ENCODE measurements around the gene SRD5A1. TPM values are rescaled to one million over a fixed set of nuclear protein-coding genes. Genes with fewer than 3 reads are reported as not detected.

Gene SRD5A1
- total and polyA plus RNA-seq, 2 experiments from 2014 or later, result 18.9 to 20.2 TPM

GRCh38 chr5:6585939-6586646 lies 47.1 kb upstream of the SRD5A1 start:
- Histone ChIP-seq H3K79me2 (ENCODE audit: insufficient read depth) (no peaks in the 10 kb centered on the region), H3K9ac (no peak overlapping the region), H3K9me3 (ENCODE audit: low read depth) (no peaks in the 10 kb centered on the region), H3K4me1 (ENCODE audit: insufficient read depth) (no peaks in the 10 kb centered on the region), H3F3A (ENCODE audit: insufficient read depth) (no peaks in the 10 kb centered on the region), H4K20me1 (ENCODE audit: insufficient read depth) (no peaks in the 10 kb centered on the region), H3K27ac (no peak overlapping the region), H3K4me3 (no peak overlapping the region), H3K9me2 (ENCODE audit: insufficient read depth) (no peaks in the 10 kb centered on the region), H2AFZ (no peak overlapping the region), H3K4me2 (ENCODE audit: unreplicated experiment) (no peak overlapping the region), H3K27me3 (replicated peaks; ENCODE audit: insufficient read depth) (peaks cover 36% of the 10 kb centered on the region), H3K36me3 (ENCODE audit: low read depth) (no peaks in the 10 kb centered on the region)
- DNase-seq, result no peak
- WGBS, 2 experiments (ENCODE audit: low coverage in 1 of 2, low lambda C conversion rate in 2 of 2, missing lambda C conversion rate in 2 of 2), result 64 to 67% methylated on average over 9 to 15 of the region's 15 CpGs
- in situ Hi-C loops (cut with MboI), result no loop called here
- no peak for TF ChIP-seq EZH2phosphoT487 (IDR thresholded peaks at IDR 0.05; ENCODE audit: insufficient read depth, low read depth)
- TF ChIP-seq EZH2 (IDR thresholded peaks at IDR 0.05; ENCODE audit: insufficient read depth, poor library complexity, severe bottlenecking), result no peak

- H3K9me2 ChIP-seq (ENCODE audit: insufficient read depth), result no peaks in the 10 kb centered on the region
- no peak for DNase-seq
- H3K79me2 ChIP-seq (ENCODE audit: insufficient read depth), result no peaks in the 10 kb centered on the region
- no peak overlapping the region for H3K27ac ChIP-seq
- no peaks in the 10 kb centered on the region for H4K20me1 ChIP-seq (ENCODE audit: insufficient read depth)
- no peak overlapping the region for H3K4me3 ChIP-seq
- in situ Hi-C loops (cut with MboI), result no loop called here
- H3K4me1 ChIP-seq (ENCODE audit: insufficient read depth), result no peaks in the 10 kb centered on the region
- WGBS, 2 experiments (ENCODE audit: low coverage in 1 of 2, low lambda C conversion rate in 2 of 2, missing lambda C conversion rate in 2 of 2), result 68 to 72% methylated on average over 5 of the region's 5 CpGs
- no peak overlapping the region for H3K4me2 ChIP-seq (ENCODE audit: unreplicated experiment)
- H3K27me3 ChIP-seq (replicated peaks; ENCODE audit: insufficient read depth), result peaks cover 32% of the 10 kb centered on the region
- no peaks in the 10 kb centered on the region for H3F3A ChIP-seq (ENCODE audit: insufficient read depth)
- H3K36me3 ChIP-seq (ENCODE audit: low read depth), result no peaks in the 10 kb centered on the region
- TF ChIP-seq EZH2 (IDR thresholded peaks at IDR 0.05; ENCODE audit: insufficient read depth, poor library complexity, severe bottlenecking), result no peak
- TF ChIP-seq EZH2phosphoT487 (IDR thresholded peaks at IDR 0.05; ENCODE audit: insufficient read depth, low read depth), result no peak
- H2AFZ ChIP-seq, result no peak overlapping the region
- H3K9me3 ChIP-seq (ENCODE audit: low read depth), result no peaks in the 10 kb centered on the region
- H3K9ac ChIP-seq, result no peak overlapping the region
Observed at GRCh38 chr5:6586647-6587042, 46.6 kb upstream of the SRD5A1 start.

GRCh38 chr5:6587171-6587570 lies 46.1 kb upstream of the SRD5A1 start:
- in situ Hi-C loops (cut with MboI), result no loop called here
- Histone ChIP-seq H3K27ac (no peak overlapping the region), H3K4me1 (ENCODE audit: insufficient read depth) (no peaks in the 10 kb centered on the region), H3K9ac (no peak overlapping the region), H3F3A (ENCODE audit: insufficient read depth) (no peaks in the 10 kb centered on the region), H3K79me2 (ENCODE audit: insufficient read depth) (no peaks in the 10 kb centered on the region), H3K4me3 (no peak overlapping the region), H3K9me3 (ENCODE audit: low read depth) (no peaks in the 10 kb centered on the region), H3K36me3 (ENCODE audit: low read depth) (no peaks in the 10 kb centered on the region), H2AFZ (no peak overlapping the region), H3K9me2 (ENCODE audit: insufficient read depth) (no peaks in the 10 kb centered on the region), H3K27me3 (replicated peaks; ENCODE audit: insufficient read depth) (peaks cover 26% of the 10 kb centered on the region), H3K4me2 (ENCODE audit: unreplicated experiment) (no peak overlapping the region), H4K20me1 (ENCODE audit: insufficient read depth) (no peaks in the 10 kb centered on the region)
- DNase-seq, result no peak
- 70 to 71% methylated on average over 9 of the region's 9 CpGs for WGBS, 2 experiments (ENCODE audit: low coverage in 1 of 2, low lambda C conversion rate in 2 of 2, missing lambda C conversion rate in 2 of 2)
- no peak for TF ChIP-seq EZH2 (IDR thresholded peaks at IDR 0.05; ENCODE audit: insufficient read depth, poor library complexity, severe bottlenecking)
- TF ChIP-seq EZH2phosphoT487 (IDR thresholded peaks at IDR 0.05; ENCODE audit: insufficient read depth, low read depth), result no peak

- Histone ChIP-seq H2AFZ (no peak overlapping the region), H3K27ac (no peak overlapping the region)
- no peak for DNase-seq
Observed at GRCh38 chr5:6590581-6590980, 42.7 kb upstream of the SRD5A1 start.

More at GRCh38 chr5:6590581-6590980, 42.7 kb upstream of the SRD5A1 start:
- Histone ChIP-seq H3K4me3 (no peak overlapping the region), H3F3A (ENCODE audit: insufficient read depth) (peaks cover 6% of the 10 kb centered on the region; the same call in 1 of the 2 replicates), H3K27me3 (replicated peaks; ENCODE audit: insufficient read depth) (0 out of 2 replicates have a peak, but pooled peaks cover 6% of the 10 kb centered on the region), H3K79me2 (ENCODE audit: insufficient read depth) (no peaks in the 10 kb centered on the region), H3K36me3 (ENCODE audit: low read depth) (no peaks in the 10 kb centered on the region), H3K9me3 (ENCODE audit: low read depth) (no peaks in the 10 kb centered on the region), H3K9me2 (ENCODE audit: insufficient read depth) (no peaks in the 10 kb centered on the region), H4K20me1 (ENCODE audit: insufficient read depth) (no peaks in the 10 kb centered on the region), H3K4me2 (ENCODE audit: unreplicated experiment) (no peak overlapping the region), H3K4me1 (ENCODE audit: insufficient read depth) (peaks cover 4% of the 10 kb centered on the region; the same call in 1 of the 2 replicates), H3K9ac (no peak overlapping the region)
- no peak for TF ChIP-seq EZH2phosphoT487 (IDR thresholded peaks at IDR 0.05; ENCODE audit: insufficient read depth, low read depth)
- TF ChIP-seq EZH2 (IDR thresholded peaks at IDR 0.05; ENCODE audit: insufficient read depth, poor library complexity, severe bottlenecking), result no peak
- WGBS, 2 experiments (ENCODE audit: low coverage in 1 of 2, low lambda C conversion rate in 2 of 2, missing lambda C conversion rate in 2 of 2), result 54 to 69% methylated on average over 2 of the region's 2 CpGs
- in situ Hi-C loops (cut with MboI), result no loop called here
